CD4-positive, alpha-beta T cell treated with Interleukin-6 for 4 hours (primary cell): Measurements from ENCODE around the gene TMEM245.

Source experiments
- DNase-seq: peaks from one replicate; pipeline ENCODE4 v3.0.0-alpha.2; 2020; ENCODE audit warnings: mixed read lengths

Gene TMEM245

DNA sequence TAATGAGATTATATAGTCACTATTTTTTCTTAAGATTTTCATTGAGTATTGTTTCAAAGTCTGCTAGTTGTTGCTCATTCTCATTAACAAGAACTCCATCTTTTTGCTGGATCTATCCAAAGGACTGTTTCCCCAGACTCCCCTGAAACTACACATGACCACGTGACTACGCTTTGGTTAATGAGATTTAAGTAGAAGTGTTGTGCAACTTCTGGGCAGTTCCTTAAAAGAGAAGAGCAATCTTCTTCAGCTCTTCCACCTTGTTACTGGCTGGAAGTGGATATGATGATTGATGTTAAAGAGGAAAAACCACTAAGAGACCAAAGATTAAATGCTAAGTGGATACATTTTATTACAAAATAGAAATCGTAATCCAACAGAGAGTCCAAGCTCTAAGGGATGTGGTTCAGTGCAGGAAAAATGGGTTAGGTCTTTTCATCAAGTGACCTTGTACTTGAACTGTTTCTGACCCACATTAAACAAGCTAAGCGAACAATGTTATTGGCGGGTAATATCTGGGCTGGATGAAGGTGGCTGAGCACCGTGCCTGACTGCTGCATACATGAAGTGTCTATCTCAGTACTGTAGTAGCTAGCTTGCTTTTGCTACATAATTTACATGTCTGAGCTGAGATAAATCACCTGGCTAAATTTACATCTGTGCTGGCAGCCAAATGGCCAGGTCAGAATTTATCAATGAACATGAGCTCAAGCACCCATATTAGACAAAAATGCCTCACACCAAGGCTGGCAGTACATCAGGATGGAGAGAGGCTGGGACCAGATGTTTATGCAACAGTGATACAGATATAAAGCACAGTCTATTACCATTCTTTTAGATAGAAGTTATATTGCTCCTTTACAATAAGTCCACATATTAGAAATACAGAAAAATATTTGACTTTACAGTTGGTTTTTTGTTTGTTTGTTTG is 98.9 kb downstream of the TMEM245 start:
- no peak for DNase-seq

- DNase-seq: no peak
These were observed 99.6 kb downstream of the TMEM245 start for GRCh38 chr9:109020113-109020512.

GRCh38 chr9:109019420-109019819 is 100.3 kb downstream of the TMEM245 start:
- no peak for DNase-seq

DNA sequence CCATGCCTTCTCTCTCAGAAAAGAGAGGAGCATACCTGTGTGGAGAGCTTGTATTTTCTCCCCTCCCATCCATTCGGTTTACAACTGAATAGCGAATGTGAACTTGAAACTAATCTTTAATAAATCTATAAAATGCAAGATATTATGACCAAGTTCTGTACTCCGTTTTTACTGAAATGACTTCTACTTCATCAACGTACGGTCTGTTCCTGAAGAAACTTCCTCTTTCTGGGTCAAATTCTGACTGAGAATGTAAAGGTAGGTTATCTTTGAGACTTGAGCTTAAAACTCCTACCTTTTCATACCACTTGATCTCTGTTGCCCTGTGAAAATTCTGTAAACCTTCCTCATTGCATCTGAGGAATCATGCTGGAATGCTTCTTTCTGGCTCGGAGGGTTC is 102.3 kb downstream of the TMEM245 start:
- DNase-seq: no peak

- no peak for DNase-seq
These were observed 102.7 kb downstream of the TMEM245 start for GRCh38 chr9:109017061-109017460.

DNA sequence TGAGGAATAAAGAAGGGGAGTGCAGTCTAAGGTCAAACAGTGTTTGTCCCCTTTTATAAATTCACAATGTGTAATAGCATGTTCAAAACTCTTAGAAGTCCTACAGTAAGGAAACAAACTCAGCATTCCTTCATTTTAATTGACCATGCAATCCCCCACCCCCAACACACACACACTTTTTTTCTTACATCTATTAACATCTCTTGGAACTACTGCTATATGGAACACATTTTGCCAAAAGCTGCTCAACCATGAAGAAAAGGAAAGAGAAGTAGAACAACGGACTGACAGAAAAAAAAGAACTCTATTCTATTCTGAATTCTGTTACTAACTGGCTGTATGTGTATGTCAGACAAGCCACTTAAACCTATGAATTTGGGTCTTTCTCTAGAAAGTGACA is 103.6 kb downstream of the TMEM245 start:
- DNase-seq: no peak

GRCh38 chr9:109014608-109015280 is 105.0 kb downstream of the TMEM245 start:
- no peak for DNase-seq

DNA sequence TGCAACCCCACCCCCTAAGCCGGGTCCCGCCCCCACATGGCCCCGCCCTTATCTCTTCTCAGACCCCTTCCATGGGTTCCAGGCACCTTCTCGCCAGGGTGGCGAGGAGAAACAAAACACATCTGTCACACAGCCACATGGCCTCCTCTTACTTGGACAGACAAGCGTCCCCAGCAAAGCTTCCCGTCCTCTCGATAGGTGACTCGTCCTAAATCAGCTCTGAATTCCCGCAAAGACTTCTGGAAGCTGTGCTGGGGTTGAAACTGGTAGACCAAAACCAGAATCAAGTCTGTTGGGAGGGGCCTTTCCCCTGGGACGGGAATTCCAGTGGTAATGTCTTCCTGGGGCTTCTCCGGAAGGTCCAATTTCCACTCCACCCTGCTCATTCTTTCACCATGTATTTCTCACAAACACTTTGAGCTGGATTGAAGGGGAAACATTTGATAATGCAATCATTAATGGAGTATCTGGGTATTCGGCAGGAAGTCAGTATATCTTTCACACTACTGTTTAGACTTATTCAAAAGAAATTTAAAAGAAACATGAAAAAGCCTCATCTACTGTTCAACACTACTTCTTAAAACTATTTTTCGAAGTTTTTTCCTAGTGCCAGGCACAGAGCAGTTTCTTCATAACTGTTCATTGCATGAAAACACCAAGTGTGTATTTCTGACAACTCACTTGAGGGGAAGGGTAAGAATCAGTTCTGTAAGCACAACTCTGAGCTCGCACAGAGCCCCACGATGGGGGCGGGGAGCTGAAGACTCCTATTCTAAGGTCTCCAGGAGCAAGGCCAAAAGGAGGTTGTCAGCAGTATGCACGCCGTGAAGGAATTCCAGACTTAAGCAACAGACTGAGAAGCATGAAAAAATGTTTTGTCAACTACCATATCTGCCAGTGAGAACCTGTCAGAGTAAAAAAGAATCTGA is 105.8 kb downstream of the TMEM245 start:
- DNase-seq: no peak

GRCh38 chr9:109012876-109013678 is 106.7 kb downstream of the TMEM245 start, which contains the start of gene CTNNAL1:
Gene CTNNAL1 (minus strand): TSS chr9:109013499. CDS start chr9:109013442, 57 bp downstream.
- DNase-seq: peak; percentile 95

GRCh38 chr9:109012009-109012875 is 107.5 kb downstream of the TMEM245 start:
- DNase-seq: peak; percentile 63

- DNase-seq: no peak
These were observed 108.5 kb downstream of the TMEM245 start for GRCh38 chr9:109011231-109011671.

GRCh38 chr9:109010746-109011145 is 109.0 kb downstream of the TMEM245 start:
- peak; percentile 74 for DNase-seq

GRCh38 chr9:109005678-109006077 is 114.1 kb downstream of the TMEM245 start:
- DNase-seq: no peak

DNA sequence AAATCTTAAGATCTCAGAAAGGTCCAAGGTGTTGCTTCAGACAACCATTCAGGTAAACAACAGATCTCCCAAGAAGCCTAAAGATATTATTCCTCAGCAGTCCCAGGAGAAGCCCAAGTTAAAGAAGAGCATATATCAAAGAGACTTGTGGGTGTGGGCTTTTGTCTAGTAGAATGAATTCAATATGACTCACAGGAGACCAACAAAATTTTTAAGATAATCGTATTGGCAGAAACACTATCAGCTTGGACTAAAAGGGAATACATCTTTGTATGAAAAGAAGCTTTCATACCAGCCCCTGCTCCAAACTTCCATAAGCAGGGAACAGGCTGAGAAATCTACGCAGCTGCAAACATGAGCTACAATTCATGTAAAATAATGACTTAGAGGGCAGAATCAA is 116.6 kb downstream of the TMEM245 start:
- no peak for DNase-seq

DNA sequence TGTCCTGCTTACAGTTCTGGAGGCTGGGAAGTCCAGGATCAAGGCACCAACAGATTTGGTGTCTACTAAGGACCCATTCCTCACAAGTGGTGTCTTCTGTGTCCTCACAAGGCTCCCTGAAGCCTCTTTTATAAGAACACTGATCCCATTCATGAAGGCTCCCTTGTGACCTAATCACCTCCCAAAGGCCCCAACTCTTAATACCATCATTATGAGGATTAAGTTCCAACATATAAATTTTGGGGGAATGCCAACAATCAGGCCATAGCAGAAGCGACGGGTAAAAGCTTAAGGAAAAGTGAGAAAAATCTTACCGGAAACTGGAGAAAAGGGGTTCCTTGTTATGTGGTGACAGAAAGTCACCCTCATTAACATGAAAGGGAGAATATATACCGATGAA is 117.6 kb downstream of the TMEM245 start:
- DNase-seq: no peak

DNA sequence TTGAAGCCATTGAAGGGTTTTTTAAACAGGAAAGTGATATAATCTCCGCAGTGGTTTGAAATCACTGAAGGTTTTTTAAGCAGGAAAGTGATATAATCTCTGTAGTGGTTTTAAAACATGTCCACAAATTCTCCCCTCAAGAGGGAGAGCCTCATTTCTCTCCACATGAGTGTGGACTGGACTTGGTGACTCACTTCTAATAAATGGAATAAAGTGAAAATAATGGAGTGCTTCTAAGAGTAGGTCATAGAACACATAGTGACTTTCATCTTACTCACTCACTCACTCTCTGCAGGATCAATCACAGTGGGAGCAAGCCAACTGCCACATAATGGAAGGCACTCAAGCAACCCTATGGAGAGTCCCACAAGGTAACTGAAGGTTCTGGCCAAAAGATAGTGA is 118.5 kb downstream of the TMEM245 start:
- no peak for DNase-seq

- no peak for DNase-seq
These were observed 122.6 kb downstream of the TMEM245 start for GRCh38 chr9:108997112-108997511.

GRCh38 chr9:108996643-108997042 is 123.1 kb downstream of the TMEM245 start:
- DNase-seq: no peak

GRCh38 chr9:108994695-108995094 is 125.1 kb downstream of the TMEM245 start:
- DNase-seq: no peak

- no peak for DNase-seq
These were observed 128.3 kb downstream of the TMEM245 start for GRCh38 chr9:108991479-108991878.

DNA sequence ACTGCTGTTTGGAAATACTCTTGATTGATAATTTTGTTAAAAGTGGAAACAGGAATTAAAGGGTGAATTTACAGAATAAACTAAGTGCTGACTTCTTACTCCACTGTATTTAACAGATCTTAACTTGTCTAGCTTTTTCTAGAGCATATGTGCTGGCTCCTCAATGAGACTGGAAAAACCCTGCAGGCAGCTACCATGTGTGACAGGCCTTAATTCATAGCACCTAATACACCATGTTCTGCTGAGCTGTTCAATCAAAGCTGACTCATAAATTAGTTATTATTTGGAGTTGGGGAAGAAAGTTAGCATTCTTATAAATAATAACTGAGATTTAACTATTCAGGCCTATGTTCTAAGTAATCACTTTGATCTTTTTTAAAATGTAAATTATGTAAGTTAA is 135.9 kb downstream of the TMEM245 start:
- DNase-seq: no peak
